ENCODE results near the gene TMEM44.
A peak's percentile ranks its signal among the peaks of the same experiment; 100 is the strongest.

Gene TMEM44

DNA sequence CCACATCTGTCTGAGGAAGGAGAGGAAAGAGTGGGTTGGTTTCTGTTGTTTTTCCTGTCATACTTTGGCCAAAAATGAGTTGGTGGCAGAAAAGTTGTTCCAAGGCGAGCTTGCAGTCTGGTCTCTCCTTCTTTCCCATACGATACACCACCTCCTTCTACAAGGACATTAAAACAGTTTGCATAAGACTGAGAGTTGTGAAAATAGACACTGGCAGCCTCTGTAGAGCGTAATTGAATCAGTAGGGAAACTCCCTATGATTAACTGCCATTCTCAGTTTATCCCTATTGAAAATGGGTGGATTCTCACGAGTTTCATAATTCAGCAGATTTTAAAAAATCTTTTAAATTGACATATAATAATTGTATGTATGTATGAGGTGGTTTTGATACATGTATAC is 42.5 kb upstream of the TMEM44 start:
- no peak for DNase-seq (ENCODE audit: extremely low read depth, low read depth)
- TF ChIP-seq, protein P1, sequence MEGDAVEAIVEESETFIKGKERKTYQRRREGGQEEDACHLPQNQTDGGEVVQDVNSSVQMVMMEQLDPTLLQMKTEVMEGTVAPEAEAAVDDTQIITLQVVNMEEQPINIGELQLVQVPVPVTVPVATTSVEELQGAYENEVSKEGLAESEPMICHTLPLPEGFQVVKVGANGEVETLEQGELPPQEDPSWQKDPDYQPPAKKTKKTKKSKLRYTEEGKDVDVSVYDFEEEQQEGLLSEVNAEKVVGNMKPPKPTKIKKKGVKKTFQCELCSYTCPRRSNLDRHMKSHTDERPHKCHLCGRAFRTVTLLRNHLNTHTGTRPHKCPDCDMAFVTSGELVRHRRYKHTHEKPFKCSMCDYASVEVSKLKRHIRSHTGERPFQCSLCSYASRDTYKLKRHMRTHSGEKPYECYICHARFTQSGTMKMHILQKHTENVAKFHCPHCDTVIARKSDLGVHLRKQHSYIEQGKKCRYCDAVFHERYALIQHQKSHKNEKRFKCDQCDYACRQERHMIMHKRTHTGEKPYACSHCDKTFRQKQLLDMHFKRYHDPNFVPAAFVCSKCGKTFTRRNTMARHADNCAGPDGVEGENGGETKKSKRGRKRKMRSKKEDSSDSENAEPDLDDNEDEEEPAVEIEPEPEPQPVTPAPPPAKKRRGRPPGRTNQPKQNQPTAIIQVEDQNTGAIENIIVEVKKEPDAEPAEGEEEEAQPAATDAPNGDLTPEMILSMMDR (IDR thresholded peaks at IDR 0.05; ENCODE audit: low read depth, low read length, missing control alignments), result no peak
- H3K4me3 ChIP-seq (replicated peaks; ENCODE audit: low read depth, low read length), result no peak overlapping the region

DNA sequence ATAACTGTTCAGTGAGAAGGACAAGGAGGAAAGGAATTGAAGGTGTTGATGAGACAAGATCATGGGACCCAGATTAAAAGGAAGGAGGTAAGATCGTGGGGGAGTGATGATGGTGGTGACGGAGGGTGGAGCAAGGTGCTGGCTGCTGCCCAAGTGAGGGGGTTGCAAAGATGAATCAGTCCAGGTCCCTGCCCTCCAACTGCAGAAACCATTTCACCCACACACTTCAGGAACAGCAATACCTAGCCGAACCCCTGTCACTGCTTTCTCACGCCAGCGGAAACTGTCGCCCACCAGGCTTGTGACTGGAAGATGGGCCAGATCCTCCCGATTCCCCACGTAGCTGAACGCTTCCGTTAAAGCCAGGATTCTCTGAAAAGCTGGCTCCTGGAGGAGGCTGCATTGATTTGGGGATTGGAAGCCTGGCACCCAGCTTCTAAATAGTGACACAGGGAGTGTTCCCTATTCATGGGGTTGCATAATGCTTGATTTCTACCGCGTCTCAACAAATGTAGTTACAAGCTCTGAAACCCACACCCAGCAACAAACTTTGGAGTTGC is 41.9 kb upstream of the TMEM44 start:
- TF ChIP-seq, protein P1 (IDR thresholded peaks at IDR 0.05; ENCODE audit: low read depth, low read length, missing control alignments), result no peak
- H3K4me3 ChIP-seq (replicated peaks; ENCODE audit: low read depth, low read length), result no peak overlapping the region
- DNase-seq (ENCODE audit: extremely low read depth, low read depth), result no peak

DNA sequence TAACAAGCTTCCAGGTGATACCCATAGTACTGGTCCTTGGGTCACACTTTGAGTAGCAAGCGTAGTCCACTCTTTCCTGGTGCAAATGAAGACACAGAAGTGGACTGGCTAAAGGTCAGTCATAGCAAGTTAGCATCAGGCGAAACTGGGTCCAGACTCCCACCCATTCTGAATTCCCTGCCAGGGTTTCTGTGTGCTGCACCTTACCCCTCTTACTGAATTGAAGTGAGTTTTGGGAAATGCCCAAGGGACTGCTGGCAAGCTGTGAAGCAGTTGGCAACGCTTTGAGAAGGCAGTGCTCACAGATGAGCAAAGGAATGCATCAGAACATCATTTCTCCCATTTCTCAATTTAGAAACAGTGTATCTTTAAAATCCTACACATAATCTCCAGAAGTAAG is 40.5 kb upstream of the TMEM44 start:
- no peak for DNase-seq (ENCODE audit: extremely low read depth, low read depth)
- TF ChIP-seq, protein P1 (IDR thresholded peaks at IDR 0.05; ENCODE audit: low read depth, low read length, missing control alignments), result no peak
- no peak overlapping the region for H3K4me3 ChIP-seq (replicated peaks; ENCODE audit: low read depth, low read length)

DNA sequence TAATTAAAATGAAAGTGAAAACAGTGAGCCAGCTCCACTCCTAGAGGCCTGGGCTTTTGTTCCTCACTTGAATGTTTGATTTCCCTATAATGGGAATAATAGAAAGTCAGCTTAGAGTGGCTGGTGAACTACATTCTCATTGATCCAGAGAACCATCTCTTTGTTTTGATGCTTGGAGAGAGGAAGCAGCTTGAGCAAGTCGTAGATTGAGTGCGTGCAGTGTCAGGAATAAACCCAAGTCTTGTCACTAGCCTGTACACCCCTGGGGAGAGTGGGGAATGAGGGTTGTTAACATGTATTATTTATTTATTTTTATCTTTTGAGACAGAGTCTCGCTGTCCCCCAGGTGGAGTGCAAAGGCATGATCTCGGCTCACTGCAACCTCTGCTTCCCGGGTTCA is 39.7 kb upstream of the TMEM44 start:
- peak overlapping the region; percentile 63 for H3K4me3 ChIP-seq (replicated peaks; ENCODE audit: low read depth, low read length)
- TF ChIP-seq, protein P1 (IDR thresholded peaks at IDR 0.05; ENCODE audit: low read depth, low read length, missing control alignments), result no peak
- DNase-seq (ENCODE audit: extremely low read depth, low read depth), result no peak

DNA sequence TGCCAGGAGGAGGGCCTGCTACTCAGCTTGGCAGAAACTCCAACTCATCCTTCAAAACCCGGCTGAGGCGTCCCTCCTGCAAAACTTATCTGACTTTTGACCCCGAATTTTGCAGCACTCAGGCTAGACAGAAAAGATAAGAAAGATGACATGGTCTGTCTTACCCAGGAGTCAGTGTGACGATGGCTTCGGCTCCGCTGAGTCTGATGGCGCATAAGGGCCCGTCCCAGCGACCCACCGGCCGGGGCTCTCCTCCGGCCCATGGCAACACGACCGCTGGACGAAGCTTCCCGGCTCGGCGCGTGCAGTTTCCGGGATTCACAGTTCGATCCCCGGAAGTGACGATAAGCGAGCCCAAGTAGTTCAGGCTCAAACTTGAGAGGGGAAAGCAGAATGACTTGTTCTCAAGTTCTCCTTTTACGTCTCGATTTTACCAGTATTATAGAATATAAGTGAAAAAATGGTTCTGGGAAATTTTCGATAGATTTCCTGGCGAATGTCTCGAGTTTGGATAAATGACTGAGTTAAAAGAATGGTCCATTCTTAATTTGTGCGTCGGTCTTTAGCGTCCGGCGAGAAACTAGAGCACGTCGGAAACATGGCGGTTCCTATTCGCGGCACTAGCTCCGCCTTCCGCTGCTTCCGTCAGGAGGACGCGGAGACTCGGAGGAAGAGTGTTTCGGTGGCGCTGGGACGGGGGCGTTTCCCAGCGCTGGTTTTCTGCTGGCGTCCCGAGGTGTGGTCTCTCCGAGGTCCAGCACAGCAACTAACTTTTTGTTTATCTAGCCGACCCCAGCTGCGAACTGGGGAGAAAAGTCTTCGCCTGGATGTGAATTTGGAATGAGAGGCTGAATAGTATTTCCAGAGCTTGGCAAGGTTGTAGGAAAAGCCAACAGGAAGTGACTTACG is 38.9 kb upstream of the TMEM44 start, which contains the start of gene LSG1:
Gene LSG1 (minus strand): TSS at position 292 of the 909 bp plus-strand sequence. CDS start 29 bp downstream, at position 263.
- DNase-seq (ENCODE audit: extremely low read depth, low read depth), result peak; percentile 84
- peak within 1 kb of the TSS; percentile 63 for H3K4me3 ChIP-seq (replicated peaks; ENCODE audit: low read depth, low read length)
- TF ChIP-seq, protein P1 (IDR thresholded peaks at IDR 0.05; ENCODE audit: low read depth, low read length, missing control alignments), result no peak

DNA sequence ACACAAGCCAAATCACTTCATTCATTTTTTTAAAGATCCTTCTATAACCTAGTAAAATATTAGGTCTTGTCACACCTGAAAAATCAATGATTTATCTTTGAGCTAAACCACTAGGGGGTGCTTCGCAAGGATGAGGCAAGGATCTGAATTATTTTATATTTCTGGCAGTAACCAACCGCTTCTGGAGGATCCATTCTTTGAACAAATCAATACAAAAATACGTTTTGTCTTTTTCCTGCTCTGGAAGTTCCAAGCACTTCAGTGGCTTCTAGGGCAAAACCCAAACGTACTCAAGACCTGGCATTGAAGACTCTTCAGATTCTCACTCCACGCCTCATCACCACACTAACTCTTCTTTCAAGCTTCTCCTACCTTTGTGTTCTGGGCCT is 38.3 kb upstream of the TMEM44 start:
- TF ChIP-seq, protein P1 (IDR thresholded peaks at IDR 0.05; ENCODE audit: low read depth, low read length, missing control alignments), result peak; percentile 55
- DNase-seq (ENCODE audit: extremely low read depth, low read depth), result no peak
- H3K4me3 ChIP-seq (replicated peaks; ENCODE audit: low read depth, low read length), result peak overlapping the region; percentile 63

All from HFF-Myc (cell line).